Right lobe of liver (tissue), 6 donors: ENCODE data around the gene TFF2. TPM values are rescaled to one million over a fixed set of nuclear protein-coding genes. Genes with fewer than 3 reads are reported as not detected.

ENCODE experiments used
- ATAC-seq, 4 donors: fragments of 200-7000 bp; cut with Tn5 transposase; one replicate each; pipeline ENCODE4 v1.9.1; 2020; ENCODE audit warnings: mild to moderate bottlenecking in 4 of 4, moderate library complexity in 4 of 4
- DNase-seq, 3 donors: peaks; one replicate each; pipeline ENCODE4 v3.0.0-alpha.2; 2020
- H3K27ac ChIP-seq, 3 donors: fragments of 200-600 bp; one replicate each; pipeline ENCODE4 v1.8.0; 2022
- H3K27me3 ChIP-seq, 2 donors: fragments of 200-600 bp; one replicate each; pipeline ENCODE4 v1.8.0; 2022
- H3K36me3 ChIP-seq, 4 donors: fragments of 200-600 bp; sonication (generic) in 1 of 4; one replicate each; pipeline versions ENCODE4 v1.5.1 to v1.8.0; 2017 to 2022; ENCODE audit warnings: control low read depth in 1 of 4
- H3K4me1 ChIP-seq, 4 donors: fragments of 200-600 bp; sonication (generic) in 1 of 4; one replicate each; pipeline versions ENCODE4 v1.5.1 to v1.8.0; 2017 to 2022; ENCODE audit warnings: control low read depth in 1 of 4
- H3K4me3 ChIP-seq, 3 donors: fragments of 200-600 bp; one replicate each; pipeline ENCODE4 v1.8.0; 2022
- H3K9me3 ChIP-seq, 4 donors: fragments of 200-600 bp; sonication (generic) in 1 of 4; one replicate each; pipeline versions ENCODE4 v1.5.1 to v1.8.0; 2017 to 2022; ENCODE audit warnings: control low read depth in 1 of 4
- POLR2A ChIP-seq: fragments of 450-650 bp; IDR thresholded peaks from one replicate; pipeline ENCODE4 v1.6.1; 2017; ENCODE audit warnings: antibody characterized with exemption, mild to moderate bottlenecking
- WGBS: methylation state at CpG from one replicate; pipeline ENCODE4 v1.1.6; 2018; ENCODE audit warnings: low coverage, low lambda C conversion rate; ENCODE audit not compliant: insufficient coverage; ENCODE audit errors: missing lambda C conversion rate; 5-methylcytosine and 5-hydroxymethylcytosine counted together
- intact Hi-C, 2 donors: fragments of 100-400 bp; cut with DNase I; formaldehyde crosslinking; loops; one replicate each; pipeline versions ENCODE4 v1.11.2 to v1.14.1; 2022
- total RNA-seq, 6 experiments: library from RNA; depleted of rRNA in 2 of 6; stranded (reverse); fragments of >200 nt in 2 of 6; fragmentation: NEBNext Ultra II Directional in 3 of 6; extraction: Animal tissue kit (Norgen Biotek cat#: 25700) in 3 of 6; gene quantifications; one replicate each; pipeline versions ENCODE4 v1.1.0 to v1.2.4, GENCODE V29; 2016 to 2023
- TF ChIP-seq, protein P1 (sequence below), 4 donors: fragments of 200-600 bp in 3 of 4; fragments of 450-650 bp in 1 of 4; IDR thresholded peaks; one replicate each; pipeline versions ENCODE4 v1.5.1 to v1.8.0; 2016 to 2022; ENCODE audit warnings: antibody characterized with exemption in 4 of 4, mild to moderate bottlenecking in 2 of 4
- donor health status: DM: no; HTN: yes; CAD: no.
- donor health status: DM: no; HTN: no; CAD: no.
- donor health status: DM: no; HTN: no; CAD: no.
- donor health status: DM: no; HTN: yes; CAD: no.
- donor health status: DM: no; HTN: yes; CAD: no.

Gene TFF2
- total RNA-seq, 6 experiments from 2014 or later, result 0.29 to 0.61 (median 0.49) TPM; not detected in 2

DNA sequence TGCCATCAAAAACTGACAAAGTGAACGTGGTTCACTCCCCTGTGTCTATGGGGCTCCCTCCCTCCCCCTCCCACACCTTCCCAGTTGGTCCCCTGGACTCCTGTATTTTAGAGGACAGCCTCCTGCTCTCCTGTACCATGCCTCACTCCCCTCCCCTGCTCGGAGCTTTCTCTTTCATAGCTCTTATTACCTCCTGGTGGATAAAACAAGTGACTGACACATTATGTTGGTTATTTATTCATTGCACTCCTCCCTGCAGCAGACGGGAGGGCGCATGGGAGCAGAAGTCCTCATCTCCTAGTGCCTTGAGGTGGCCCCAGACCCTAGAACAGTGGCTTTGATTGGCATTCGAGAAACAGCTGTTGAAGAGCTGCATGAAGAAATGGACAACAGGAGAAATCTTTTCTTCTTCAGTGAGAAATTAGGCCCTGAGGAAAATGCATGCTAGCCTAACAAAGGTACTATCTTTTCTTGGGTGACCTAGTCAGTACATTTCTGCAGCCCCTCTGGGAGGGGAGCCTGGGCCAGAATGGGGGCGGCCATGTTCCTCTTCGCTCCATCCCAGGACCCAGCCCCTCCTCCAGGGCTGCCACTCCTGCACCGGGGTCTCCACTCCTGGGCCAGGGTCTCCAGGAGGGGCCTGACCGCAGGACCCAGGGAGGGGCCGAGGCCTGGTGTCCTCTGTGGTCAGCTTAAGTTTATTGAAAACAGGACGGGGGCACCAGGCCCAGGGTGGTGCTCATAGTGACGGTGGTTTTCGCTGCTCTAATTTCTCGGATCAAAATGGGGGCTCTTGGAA, 16.8 kb upstream of the TFF2 start:
- H3K27ac ChIP-seq, result no peak overlapping the region
- H3K4me3 ChIP-seq, result no peak overlapping the region
- 78% methylated on average over 8 of the region's 14 CpGs for WGBS
- ATAC-seq (no peak), DNase-seq (no peak)
- TF ChIP-seq POLR2A, result no peak
- H3K9me3 ChIP-seq, result no peaks in the 10 kb centered on the region
- H3K4me1 ChIP-seq, result no peaks in the 10 kb centered on the region
- no peaks in the 10 kb centered on the region for H3K27me3 ChIP-seq
- no peaks in the 10 kb centered on the region for H3K36me3 ChIP-seq
- intact Hi-C loops, result no loop called here

DNA sequence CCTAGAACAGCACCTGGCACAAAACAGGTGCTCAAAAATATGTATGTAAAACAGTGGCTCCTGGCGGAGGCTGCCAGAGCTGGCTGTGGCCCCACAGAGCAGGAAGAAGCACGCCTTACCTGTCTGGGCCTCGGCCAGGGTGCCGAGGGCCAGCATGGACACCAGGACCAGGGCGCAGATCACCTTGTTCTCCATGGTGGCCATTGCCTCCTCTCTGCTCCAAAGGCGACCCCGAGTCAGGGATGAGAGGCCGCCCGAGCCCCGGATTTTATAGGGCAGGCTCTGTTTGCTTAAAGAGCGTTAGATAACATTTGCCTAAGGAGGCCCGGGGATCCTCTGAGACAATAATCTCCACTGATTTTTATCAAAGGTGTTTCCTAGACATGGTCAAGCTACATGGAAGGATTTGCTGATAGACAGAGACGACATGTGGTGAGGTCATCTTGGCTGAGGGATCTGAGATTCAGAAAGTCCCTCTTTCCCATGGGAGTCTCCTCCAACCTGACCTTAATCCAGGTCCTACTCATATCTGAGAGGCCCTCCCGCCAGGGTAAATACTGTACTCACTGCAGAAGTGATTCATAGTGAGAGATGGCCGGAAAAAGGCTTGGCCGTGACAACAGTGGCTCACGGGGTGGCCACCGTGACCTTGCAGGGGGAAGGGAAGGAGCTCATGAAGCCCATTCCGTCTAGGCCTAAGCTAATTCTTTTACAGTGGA, 15.7 kb upstream of the TFF2 start, which contains the start of gene TFF1:
Gene TFF1 (minus strand): TSS at position 244 of the 719 bp plus-strand sequence. CDS start 40 bp downstream, at position 204.
- Histone ChIP-seq H3K27ac (no peak within 1 kb of the TSS), H3K4me3 (no peak within 1 kb of the TSS), H3K36me3 (no peaks in the 10 kb centered on the region), H3K27me3 (no peaks in the 10 kb centered on the region), H3K4me1 (no peaks in the 10 kb centered on the region), H3K9me3 (no peaks in the 10 kb centered on the region)
- intact Hi-C loops, result no loop called here
- ATAC-seq, result no peak
- no peak for TF ChIP-seq POLR2A
- TF ChIP-seq, protein P1, sequence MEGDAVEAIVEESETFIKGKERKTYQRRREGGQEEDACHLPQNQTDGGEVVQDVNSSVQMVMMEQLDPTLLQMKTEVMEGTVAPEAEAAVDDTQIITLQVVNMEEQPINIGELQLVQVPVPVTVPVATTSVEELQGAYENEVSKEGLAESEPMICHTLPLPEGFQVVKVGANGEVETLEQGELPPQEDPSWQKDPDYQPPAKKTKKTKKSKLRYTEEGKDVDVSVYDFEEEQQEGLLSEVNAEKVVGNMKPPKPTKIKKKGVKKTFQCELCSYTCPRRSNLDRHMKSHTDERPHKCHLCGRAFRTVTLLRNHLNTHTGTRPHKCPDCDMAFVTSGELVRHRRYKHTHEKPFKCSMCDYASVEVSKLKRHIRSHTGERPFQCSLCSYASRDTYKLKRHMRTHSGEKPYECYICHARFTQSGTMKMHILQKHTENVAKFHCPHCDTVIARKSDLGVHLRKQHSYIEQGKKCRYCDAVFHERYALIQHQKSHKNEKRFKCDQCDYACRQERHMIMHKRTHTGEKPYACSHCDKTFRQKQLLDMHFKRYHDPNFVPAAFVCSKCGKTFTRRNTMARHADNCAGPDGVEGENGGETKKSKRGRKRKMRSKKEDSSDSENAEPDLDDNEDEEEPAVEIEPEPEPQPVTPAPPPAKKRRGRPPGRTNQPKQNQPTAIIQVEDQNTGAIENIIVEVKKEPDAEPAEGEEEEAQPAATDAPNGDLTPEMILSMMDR (IDR thresholded peaks at IDR 0.05), result no peak
- no peak for DNase-seq
- 72% methylated on average over 10 of the region's 19 CpGs for WGBS

DNA sequence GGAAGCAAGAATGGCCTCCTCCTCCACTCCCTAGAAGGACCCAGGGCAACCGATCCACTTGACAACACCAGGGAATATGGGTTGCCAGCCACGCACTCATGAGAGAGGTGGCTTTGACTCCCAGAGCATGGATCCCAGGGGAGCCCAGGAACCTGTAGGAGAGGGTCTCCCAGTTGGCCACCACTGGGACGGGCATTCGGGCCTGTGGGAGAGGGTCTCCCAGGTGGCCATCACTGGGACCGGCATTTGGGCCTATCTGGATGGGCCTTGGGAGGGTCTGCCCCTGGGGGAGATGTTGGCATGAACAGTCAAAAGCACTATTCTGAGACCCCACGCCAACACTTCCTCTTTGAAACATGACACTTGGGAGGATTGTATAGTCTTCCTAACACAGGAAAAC, 15.0 kb upstream of the TFF2 start:
- Histone ChIP-seq H3K4me3 (no peak overlapping the region), H3K36me3 (no peaks in the 10 kb centered on the region), H3K9me3 (no peaks in the 10 kb centered on the region), H3K4me1 (no peaks in the 10 kb centered on the region), H3K27ac (no peak overlapping the region), H3K27me3 (no peaks in the 10 kb centered on the region)
- no peak for ATAC-seq
- no CpG with 5 or more reads among the region's 6 CpGs for WGBS
- DNase-seq, result no peak
- intact Hi-C loops, result no loop called here
- no peak for TF ChIP-seq POLR2A
- TF ChIP-seq, protein P1 (IDR thresholded peaks at IDR 0.05), result no peak

DNA sequence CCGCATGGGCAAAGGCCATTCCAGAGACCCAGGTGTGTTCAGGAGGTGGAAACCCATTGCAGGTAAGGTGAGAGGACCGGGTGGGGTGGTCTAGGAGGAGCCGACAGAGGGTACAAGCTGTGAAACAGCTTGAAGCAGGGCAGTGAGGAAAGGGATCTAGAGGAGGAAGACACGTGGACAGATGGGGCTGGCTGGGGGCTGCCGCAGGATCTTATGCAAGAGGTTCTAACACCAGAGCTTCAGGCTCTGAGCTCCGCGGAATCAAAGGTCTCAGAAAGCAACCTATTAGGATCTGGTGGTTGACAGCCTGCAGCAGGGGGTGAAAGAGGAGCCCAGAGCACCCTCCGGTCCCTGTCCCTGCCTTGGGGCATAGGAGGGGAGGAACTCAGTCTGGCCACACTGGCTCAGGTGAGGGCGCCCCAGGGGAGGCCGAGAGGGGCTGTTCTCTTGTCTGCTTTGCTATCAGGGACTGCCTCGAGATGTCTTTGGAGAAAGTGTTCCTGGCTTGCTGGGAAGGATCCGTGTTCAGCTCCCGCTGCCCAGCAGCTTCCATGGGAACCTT, 13.6 kb upstream of the TFF2 start:
- H3K9me3 ChIP-seq, result no peaks in the 10 kb centered on the region
- H3K4me1 ChIP-seq, result no peaks in the 10 kb centered on the region
- H3K27ac ChIP-seq, result no peak overlapping the region
- H3K27me3 ChIP-seq, result no peaks in the 10 kb centered on the region
- WGBS, result 38% methylated on average over 6 of the region's 13 CpGs
- H3K36me3 ChIP-seq, result no peaks in the 10 kb centered on the region
- DNase-seq (peak in 1 of 3 donors; percentile 37), ATAC-seq (no peak)
- intact Hi-C loops, result no loop called here
- TF ChIP-seq POLR2A, result no peak
- TF ChIP-seq, protein P1 (IDR thresholded peaks at IDR 0.05), result no peak
- H3K4me3 ChIP-seq, result no peak overlapping the region

DNA sequence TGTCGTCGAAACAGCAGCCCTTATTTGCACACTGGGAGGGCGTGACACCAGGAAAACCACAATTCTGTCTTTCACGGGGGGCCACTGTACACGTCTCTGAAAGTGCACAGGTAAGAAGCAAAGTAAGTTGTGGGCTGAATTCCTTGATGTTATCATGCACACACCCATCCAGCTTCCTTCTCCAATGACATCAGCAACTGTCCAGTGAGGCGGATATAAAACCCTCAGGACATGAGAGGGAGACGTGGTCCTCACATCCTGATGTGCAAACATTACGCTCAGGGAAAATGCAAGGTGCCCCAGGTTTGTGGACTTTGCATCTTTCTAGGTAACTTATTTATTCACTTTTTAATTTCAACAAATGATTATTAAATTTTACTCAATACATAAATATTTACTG, 12.5 kb upstream of the TFF2 start:
- no peaks in the 10 kb centered on the region for H3K4me1 ChIP-seq
- no peaks in the 10 kb centered on the region for H3K27me3 ChIP-seq
- ATAC-seq (no peak), DNase-seq (peak in 1 of 3 donors; percentile 5)
- no peaks in the 10 kb centered on the region for H3K9me3 ChIP-seq
- intact Hi-C loops, result no loop called here
- no peak overlapping the region for H3K4me3 ChIP-seq
- TF ChIP-seq, protein P1 (IDR thresholded peaks at IDR 0.05), result no peak
- no peak for TF ChIP-seq POLR2A
- no peaks in the 10 kb centered on the region for H3K36me3 ChIP-seq
- 57% methylated on average over 6 of the region's 8 CpGs for WGBS
- no peak overlapping the region for H3K27ac ChIP-seq
